Activated naive CD8-positive, alpha-beta T cell treated with anti-CD3 and anti-CD28 coated beads, Interleukin-2, amount 50 U/mL, for 24 hours (primary cell): ENCODE measurements around the gene ZNF654.
A peak's percentile ranks its signal among the peaks of the same experiment; 100 is the strongest.
"Not testable (repeated sequence)": the region's sequence is repeated elsewhere in the genome, so short reads cannot be mapped to it uniquely, and the experiment has no call there.

Experiments used
- ATAC-seq: fragments of 150-1000 bp; cut with Tn5 transposase; one replicate; pipeline ENCODE4 v1.10.0; 2021
- DNase-seq: peaks from one replicate; pipeline ENCODE4 v3.0.0; 2021
- H3K27ac Mint-ChIP-seq: one replicate; pipeline ENCODE4 v1.8.0; 2021; ENCODE audit warnings: mild to moderate bottlenecking, mixed read lengths
- H3K27me3 Mint-ChIP-seq: one replicate; pipeline ENCODE4 v1.8.0; 2021; ENCODE audit warnings: mixed read lengths
- H3K36me3 Mint-ChIP-seq: one replicate; pipeline ENCODE4 v1.8.0; 2021; ENCODE audit warnings: low read depth, mixed read lengths
- H3K4me1 Mint-ChIP-seq: one replicate; pipeline ENCODE4 v1.8.0; 2021; ENCODE audit warnings: mixed read lengths
- H3K4me3 Mint-ChIP-seq: one replicate; pipeline ENCODE4 v1.8.0; 2021; ENCODE audit warnings: mild to moderate bottlenecking, moderate library complexity, mixed read lengths
- H3K9me3 Mint-ChIP-seq: one replicate; pipeline ENCODE4 v1.8.0; 2021; ENCODE audit warnings: mixed read lengths

Gene ZNF654

GRCh38 chr3:88058581-88059379 is at the start of gene ZNF654, which contains the start of gene CGGBP1:
Gene ZNF654, plus strand, starts transcription at chr3:88059255. Its CDS starts 65 bp downstream, at chr3:88059320.
Gene CGGBP1, minus strand, starts transcription at chr3:88059005. Its CDS starts 3,029 bp downstream, at chr3:88055976.
- H3K4me3 Mint-ChIP-seq: peak within 1 kb of the TSS; percentile 95
- H3K27ac Mint-ChIP-seq: peak within 1 kb of the TSS; percentile 93
- ATAC-seq (peak; percentile 95), DNase-seq (peak; percentile 97)
- peaks cover 33% of the 10 kb centered on the region for H3K36me3 Mint-ChIP-seq
- no peaks in the 10 kb centered on the region for H3K9me3 Mint-ChIP-seq
- peaks cover 54% of the 10 kb centered on the region for H3K4me1 Mint-ChIP-seq
- no peaks in the 10 kb centered on the region for H3K27me3 Mint-ChIP-seq

- H3K4me3 Mint-ChIP-seq: no peak overlapping the region
- DNase-seq: no peak
- no peak for ATAC-seq
- H3K27ac Mint-ChIP-seq: no peak overlapping the region
- H3K27me3 Mint-ChIP-seq: peaks cover 2% of the 10 kb centered on the region
- no peaks in the 10 kb centered on the region for H3K36me3 Mint-ChIP-seq
- H3K4me1 Mint-ChIP-seq: no peaks in the 10 kb centered on the region
- H3K9me3 Mint-ChIP-seq: no peaks in the 10 kb centered on the region
Observed at GRCh38 chr3:88010810-88011209, 48.2 kb upstream of the ZNF654 start.

GRCh38 chr3:88013592-88013991 is 45.5 kb upstream of the ZNF654 start:
- H3K4me1 Mint-ChIP-seq: peaks cover 4% of the 10 kb centered on the region
- no peak overlapping the region for H3K4me3 Mint-ChIP-seq
- peaks cover 2% of the 10 kb centered on the region for H3K27me3 Mint-ChIP-seq
- no peak overlapping the region for H3K27ac Mint-ChIP-seq
- DNase-seq (no peak), ATAC-seq (no peak)
- H3K36me3 Mint-ChIP-seq: no peaks in the 10 kb centered on the region
- no peaks in the 10 kb centered on the region for H3K9me3 Mint-ChIP-seq

GRCh38 chr3:88015656-88016055 is 43.4 kb upstream of the ZNF654 start:
- ATAC-seq, H3K4me1 Mint-ChIP-seq, H3K4me3 Mint-ChIP-seq, H3K36me3 Mint-ChIP-seq, H3K27ac Mint-ChIP-seq, H3K9me3 Mint-ChIP-seq, H3K27me3 Mint-ChIP-seq, DNase-seq: not testable (repeated sequence)

- Mint-ChIP-seq H3K9me3 (peaks cover 7% of the 10 kb centered on the region), H3K36me3 (peaks cover 3% of the 10 kb centered on the region), H3K27ac (no peak overlapping the region), H3K4me1 (peaks cover 8% of the 10 kb centered on the region), H3K4me3 (no peak overlapping the region), H3K27me3 (no peaks in the 10 kb centered on the region)
- ATAC-seq: no peak
- no peak for DNase-seq
Observed at GRCh38 chr3:88019024-88019423, 40.0 kb upstream of the ZNF654 start.

GRCh38 chr3:88025001-88025552 is 34.0 kb upstream of the ZNF654 start:
- ATAC-seq: no peak
- no peak overlapping the region for H3K4me3 Mint-ChIP-seq
- peaks cover 6% of the 10 kb centered on the region for H3K4me1 Mint-ChIP-seq
- no peaks in the 10 kb centered on the region for H3K27me3 Mint-ChIP-seq
- peaks cover 3% of the 10 kb centered on the region for H3K36me3 Mint-ChIP-seq
- no peak for DNase-seq
- no peak overlapping the region for H3K27ac Mint-ChIP-seq
- peaks cover 7% of the 10 kb centered on the region for H3K9me3 Mint-ChIP-seq

- peaks cover 34% of the 10 kb centered on the region for H3K4me1 Mint-ChIP-seq
- no peak for DNase-seq
- no peak overlapping the region for H3K27ac Mint-ChIP-seq
- no peak overlapping the region for H3K4me3 Mint-ChIP-seq
- H3K9me3 Mint-ChIP-seq: no peaks in the 10 kb centered on the region
- no peaks in the 10 kb centered on the region for H3K36me3 Mint-ChIP-seq
- no peak for ATAC-seq
- no peaks in the 10 kb centered on the region for H3K27me3 Mint-ChIP-seq
Observed at GRCh38 chr3:88028876-88029275, 30.2 kb upstream of the ZNF654 start.

GRCh38 chr3:88030210-88030609 is 28.8 kb upstream of the ZNF654 start:
- Mint-ChIP-seq H3K27me3 (no peaks in the 10 kb centered on the region), H3K27ac (no peak overlapping the region), H3K4me1 (peaks cover 36% of the 10 kb centered on the region), H3K4me3 (peak overlapping the region; percentile 24), H3K9me3 (no peaks in the 10 kb centered on the region), H3K36me3 (no peaks in the 10 kb centered on the region)
- ATAC-seq (no peak), DNase-seq (no peak)

GRCh38 chr3:88031642-88032077 is 27.4 kb upstream of the ZNF654 start:
- ATAC-seq (peak; percentile 79), DNase-seq (no peak)
- Mint-ChIP-seq H3K9me3 (no peaks in the 10 kb centered on the region), H3K4me1 (peaks cover 36% of the 10 kb centered on the region), H3K36me3 (no peaks in the 10 kb centered on the region), H3K27me3 (no peaks in the 10 kb centered on the region), H3K4me3 (peak overlapping the region; percentile 83), H3K27ac (peak overlapping the region; percentile 86)

- no peaks in the 10 kb centered on the region for H3K27me3 Mint-ChIP-seq
- peaks cover 36% of the 10 kb centered on the region for H3K4me1 Mint-ChIP-seq
- H3K4me3 Mint-ChIP-seq: peak overlapping the region; percentile 83
- H3K27ac Mint-ChIP-seq: peak overlapping the region; percentile 86
- ATAC-seq: no peak
- H3K9me3 Mint-ChIP-seq: no peaks in the 10 kb centered on the region
- DNase-seq: no peak
- H3K36me3 Mint-ChIP-seq: no peaks in the 10 kb centered on the region
Observed at GRCh38 chr3:88032245-88032644, 26.8 kb upstream of the ZNF654 start.

- Mint-ChIP-seq H3K9me3 (no peaks in the 10 kb centered on the region), H3K27ac (no peak overlapping the region), H3K4me3 (no peak overlapping the region), H3K4me1 (peaks cover 36% of the 10 kb centered on the region), H3K36me3 (no peaks in the 10 kb centered on the region), H3K27me3 (no peaks in the 10 kb centered on the region)
- no peak for DNase-seq
- ATAC-seq: no peak
Observed at GRCh38 chr3:88033079-88033478, 26.0 kb upstream of the ZNF654 start.

- Mint-ChIP-seq H3K4me3 (no peak overlapping the region), H3K4me1 (peaks cover 36% of the 10 kb centered on the region), H3K9me3 (no peaks in the 10 kb centered on the region), H3K27me3 (no peaks in the 10 kb centered on the region), H3K36me3 (no peaks in the 10 kb centered on the region), H3K27ac (no peak overlapping the region)
- ATAC-seq: no peak
- no peak for DNase-seq
Observed at GRCh38 chr3:88033808-88034207, 25.2 kb upstream of the ZNF654 start.

GRCh38 chr3:88034491-88035275 is 24.4 kb upstream of the ZNF654 start:
- DNase-seq (no peak), ATAC-seq (no peak)
- H3K27ac Mint-ChIP-seq: no peak overlapping the region
- H3K27me3 Mint-ChIP-seq: no peaks in the 10 kb centered on the region
- no peak overlapping the region for H3K4me3 Mint-ChIP-seq
- no peaks in the 10 kb centered on the region for H3K9me3 Mint-ChIP-seq
- peaks cover 34% of the 10 kb centered on the region for H3K4me1 Mint-ChIP-seq
- H3K36me3 Mint-ChIP-seq: no peaks in the 10 kb centered on the region

GRCh38 chr3:88036221-88036620 is 22.8 kb upstream of the ZNF654 start:
- Mint-ChIP-seq H3K9me3 (no peaks in the 10 kb centered on the region), H3K27ac (no peak overlapping the region), H3K27me3 (no peaks in the 10 kb centered on the region), H3K4me1 (peaks cover 21% of the 10 kb centered on the region), H3K36me3 (no peaks in the 10 kb centered on the region), H3K4me3 (no peak overlapping the region)
- no peak for ATAC-seq
- DNase-seq: no peak

- H3K27ac Mint-ChIP-seq: no peak overlapping the region
- H3K9me3 Mint-ChIP-seq: no peaks in the 10 kb centered on the region
- no peak overlapping the region for H3K4me3 Mint-ChIP-seq
- no peaks in the 10 kb centered on the region for H3K27me3 Mint-ChIP-seq
- H3K36me3 Mint-ChIP-seq: no peaks in the 10 kb centered on the region
- DNase-seq (no peak), ATAC-seq (no peak)
- peaks cover 4% of the 10 kb centered on the region for H3K4me1 Mint-ChIP-seq
Observed at GRCh38 chr3:88038566-88038965, 20.5 kb upstream of the ZNF654 start.
